ENCODE measurements around the gene ATG9B.
A peak's percentile ranks its signal among the peaks of the same experiment; 100 is the strongest.

GRCh38 chr7:150983893-150984368 is 40.4 kb downstream of the ATG9B start:
- TF ChIP-seq ZC3H10 (CRISPR knock-in tag; IDR thresholded peaks at IDR 0.05): no peak
- no peak for TF ChIP-seq ZNF8 (CRISPR knock-in tag; IDR thresholded peaks at IDR 0.05)
- TF ChIP-seq GLIS3 (CRISPR knock-in tag; IDR thresholded peaks at IDR 0.05): no peak
- TF ChIP-seq, protein P1, sequence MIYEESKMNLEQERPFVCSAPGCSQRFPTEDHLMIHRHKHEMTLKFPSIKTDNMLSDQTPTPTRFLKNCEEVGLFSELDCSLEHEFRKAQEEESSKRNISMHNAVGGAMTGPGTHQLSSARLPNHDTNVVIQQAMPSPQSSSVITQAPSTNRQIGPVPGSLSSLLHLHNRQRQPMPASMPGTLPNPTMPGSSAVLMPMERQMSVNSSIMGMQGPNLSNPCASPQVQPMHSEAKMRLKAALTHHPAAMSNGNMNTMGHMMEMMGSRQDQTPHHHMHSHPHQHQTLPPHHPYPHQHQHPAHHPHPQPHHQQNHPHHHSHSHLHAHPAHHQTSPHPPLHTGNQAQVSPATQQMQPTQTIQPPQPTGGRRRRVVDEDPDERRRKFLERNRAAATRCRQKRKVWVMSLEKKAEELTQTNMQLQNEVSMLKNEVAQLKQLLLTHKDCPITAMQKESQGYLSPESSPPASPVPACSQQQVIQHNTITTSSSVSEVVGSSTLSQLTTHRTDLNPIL (CRISPR knock-in tag; IDR thresholded peaks at IDR 0.05; ENCODE audit: low read depth): no peak
- TF ChIP-seq ISL1 (CRISPR knock-in tag; IDR thresholded peaks at IDR 0.05): peak; percentile 30; the same call in 1 of the 2 replicates
- TF ChIP-seq OSR1 (CRISPR knock-in tag; IDR thresholded peaks at IDR 0.05): no peak
- no peak for TF ChIP-seq BACH2 (CRISPR knock-in tag; IDR thresholded peaks at IDR 0.05; ENCODE audit: borderline replicate concordance)
- TF ChIP-seq SNAI2 (CRISPR knock-in tag; IDR thresholded peaks at IDR 0.05): peak; percentile 89; the same call in 1 of the 2 replicates
- no peak for TF ChIP-seq RARB (CRISPR knock-in tag; IDR thresholded peaks at IDR 0.05)
- TF ChIP-seq, protein P2, sequence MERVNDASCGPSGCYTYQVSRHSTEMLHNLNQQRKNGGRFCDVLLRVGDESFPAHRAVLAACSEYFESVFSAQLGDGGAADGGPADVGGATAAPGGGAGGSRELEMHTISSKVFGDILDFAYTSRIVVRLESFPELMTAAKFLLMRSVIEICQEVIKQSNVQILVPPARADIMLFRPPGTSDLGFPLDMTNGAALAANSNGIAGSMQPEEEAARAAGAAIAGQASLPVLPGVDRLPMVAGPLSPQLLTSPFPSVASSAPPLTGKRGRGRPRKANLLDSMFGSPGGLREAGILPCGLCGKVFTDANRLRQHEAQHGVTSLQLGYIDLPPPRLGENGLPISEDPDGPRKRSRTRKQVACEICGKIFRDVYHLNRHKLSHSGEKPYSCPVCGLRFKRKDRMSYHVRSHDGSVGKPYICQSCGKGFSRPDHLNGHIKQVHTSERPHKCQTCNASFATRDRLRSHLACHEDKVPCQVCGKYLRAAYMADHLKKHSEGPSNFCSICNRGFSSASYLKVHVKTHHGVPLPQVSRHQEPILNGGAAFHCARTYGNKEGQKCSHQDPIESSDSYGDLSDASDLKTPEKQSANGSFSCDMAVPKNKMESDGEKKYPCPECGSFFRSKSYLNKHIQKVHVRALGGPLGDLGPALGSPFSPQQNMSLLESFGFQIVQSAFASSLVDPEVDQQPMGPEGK (CRISPR knock-in tag; IDR thresholded peaks at IDR 0.05; ENCODE audit: borderline replicate concordance): no peak
- TF ChIP-seq, protein P3, sequence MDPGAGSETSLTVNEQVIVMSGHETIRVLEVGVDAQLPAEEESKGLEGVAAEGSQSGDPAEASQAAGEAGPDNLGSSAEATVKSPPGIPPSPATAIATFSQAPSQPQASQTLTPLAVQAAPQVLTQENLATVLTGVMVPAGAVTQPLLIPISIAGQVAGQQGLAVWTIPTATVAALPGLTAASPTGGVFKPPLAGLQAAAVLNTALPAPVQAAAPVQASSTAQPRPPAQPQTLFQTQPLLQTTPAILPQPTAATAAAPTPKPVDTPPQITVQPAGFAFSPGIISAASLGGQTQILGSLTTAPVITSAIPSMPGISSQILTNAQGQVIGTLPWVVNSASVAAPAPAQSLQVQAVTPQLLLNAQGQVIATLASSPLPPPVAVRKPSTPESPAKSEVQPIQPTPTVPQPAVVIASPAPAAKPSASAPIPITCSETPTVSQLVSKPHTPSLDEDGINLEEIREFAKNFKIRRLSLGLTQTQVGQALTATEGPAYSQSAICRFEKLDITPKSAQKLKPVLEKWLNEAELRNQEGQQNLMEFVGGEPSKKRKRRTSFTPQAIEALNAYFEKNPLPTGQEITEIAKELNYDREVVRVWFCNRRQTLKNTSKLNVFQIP (CRISPR knock-in tag; IDR thresholded peaks at IDR 0.05; ENCODE audit: borderline replicate concordance, low read depth): no peak
- no peak for TF ChIP-seq TOX (CRISPR knock-in tag; IDR thresholded peaks at IDR 0.05; ENCODE audit: borderline replicate concordance)
- TF ChIP-seq ZFP30 (CRISPR knock-in tag; IDR thresholded peaks at IDR 0.05): no peak
- no peak for TF ChIP-seq ZNF70 (CRISPR knock-in tag; IDR thresholded peaks at IDR 0.05)

Measured in SK-N-SH treated with all-trans-retinoic acid at 6 μM for 48 hours (cell line).